ENCODE measurements around the gene SH3TC1. TPM values are rescaled to one million over a fixed set of nuclear protein-coding genes. Genes with fewer than 3 reads are reported as not detected.
A peak's percentile ranks its signal among the peaks of the same experiment; 100 is the strongest.

SH3TC1 gene
- polyA plus RNA-seq, 4 donors = 0.45 to 25.3 (median 6.3) TPM

GRCh38 chr4:8239661-8240060 is 40.6 kb downstream of the SH3TC1 start:
- Histone ChIP-seq H3K4me3 (ENCODE audit: low read depth in 1 of 3, low read length in 3 of 3) (no peak overlapping the region), H3K9me3 (ENCODE audit: control insufficient read depth in 2 of 2, insufficient read depth in 1 of 2, low read depth in 1 of 2, low read length in 1 of 2) (no peaks in the 10 kb centered on the region), H3K27me3 (ENCODE audit: control insufficient read depth in 3 of 3, insufficient read depth in 3 of 3, low read length in 3 of 3) (no peaks in the 10 kb centered on the region), H3K36me3 (ENCODE audit: control insufficient read depth in 3 of 3, insufficient read depth in 2 of 3, low read depth in 1 of 3, low read length in 3 of 3) (peaks cover 0 to 81% (median 0%) of the 10 kb centered on the region in 3 donors), H3K4me1 (ENCODE audit: control insufficient read depth in 3 of 3, insufficient read depth in 2 of 3, low read depth in 1 of 3, low read length in 2 of 3) (peaks cover 0 to 41% (median 0%) of the 10 kb centered on the region in 3 donors), H3K27ac (ENCODE audit: low read depth in 1 of 3, low read length in 2 of 3) (no peak overlapping the region)
- WGBS, 3 donors = 91 to 92% (median 92%) methylated on average over 9 of the region's 9 CpGs
- DNase-seq (no peak), FAIRE-seq (no peak)

- DNase-seq = no peak
- peaks cover 0 to 73% (median 0%) of the 10 kb centered on the region in 3 donors for H3K36me3 ChIP-seq (ENCODE audit: control insufficient read depth in 3 of 3, insufficient read depth in 2 of 3, low read depth in 1 of 3, low read length in 3 of 3)
- no peaks in the 10 kb centered on the region for H3K27me3 ChIP-seq (ENCODE audit: control insufficient read depth in 3 of 3, insufficient read depth in 3 of 3, low read length in 3 of 3)
- no peak overlapping the region for H3K27ac ChIP-seq (ENCODE audit: low read depth in 1 of 3, low read length in 2 of 3)
- peaks cover 0 to 41% (median 0%) of the 10 kb centered on the region in 3 donors for H3K4me1 ChIP-seq (ENCODE audit: control insufficient read depth in 3 of 3, insufficient read depth in 2 of 3, low read depth in 1 of 3, low read length in 2 of 3)
- H3K9me3 ChIP-seq (ENCODE audit: control insufficient read depth in 2 of 2, insufficient read depth in 1 of 2, low read depth in 1 of 2, low read length in 1 of 2) = peaks cover 0 to 3% of the 10 kb centered on the region in 2 donors
- no peak for FAIRE-seq
- WGBS, 3 donors = 73 to 82% (median 75%) methylated on average over 23 to 26 of the region's 26 CpGs
- no peak overlapping the region for H3K4me3 ChIP-seq (ENCODE audit: low read depth in 1 of 3, low read length in 3 of 3)
Observed at GRCh38 chr4:8240211-8241041, 41.3 kb downstream of the SH3TC1 start.

- Histone ChIP-seq H3K9me3 (ENCODE audit: control insufficient read depth in 2 of 2, insufficient read depth in 1 of 2, low read depth in 1 of 2, low read length in 1 of 2) (peaks cover 0 to 9% of the 10 kb centered on the region in 2 donors), H3K27ac (ENCODE audit: low read depth in 1 of 3, low read length in 2 of 3) (peak overlapping the region in 1 of 3 donors; percentile 53), H3K27me3 (ENCODE audit: control insufficient read depth in 3 of 3, insufficient read depth in 3 of 3, low read length in 3 of 3) (no peaks in the 10 kb centered on the region), H3K4me1 (ENCODE audit: control insufficient read depth in 3 of 3, insufficient read depth in 2 of 3, low read depth in 1 of 3, low read length in 2 of 3) (peaks cover 0 to 41% (median 0%) of the 10 kb centered on the region in 3 donors), H3K4me3 (ENCODE audit: low read depth in 1 of 3, low read length in 3 of 3) (no peak overlapping the region), H3K36me3 (ENCODE audit: control insufficient read depth in 3 of 3, insufficient read depth in 2 of 3, low read depth in 1 of 3, low read length in 3 of 3) (peaks cover 0 to 65% (median 0%) of the 10 kb centered on the region in 3 donors)
- 91 to 92% (median 91%) methylated on average over 14 of the region's 14 CpGs for WGBS, 3 donors
- FAIRE-seq = no peak
- DNase-seq = no peak
Observed at GRCh38 chr4:8241211-8241779, 42.2 kb downstream of the SH3TC1 start.

- Histone ChIP-seq H3K4me1 (ENCODE audit: control insufficient read depth in 3 of 3, insufficient read depth in 2 of 3, low read depth in 1 of 3, low read length in 2 of 3) (peaks cover 0 to 44% (median 0%) of the 10 kb centered on the region in 3 donors), H3K27ac (ENCODE audit: low read depth in 1 of 3, low read length in 2 of 3) (peak overlapping the region in 2 of 3 donors; percentile 9 to 53), H3K36me3 (ENCODE audit: control insufficient read depth in 3 of 3, insufficient read depth in 2 of 3, low read depth in 1 of 3, low read length in 3 of 3) (peaks cover 0 to 57% (median 0%) of the 10 kb centered on the region in 3 donors), H3K27me3 (ENCODE audit: control insufficient read depth in 3 of 3, insufficient read depth in 3 of 3, low read length in 3 of 3) (no peaks in the 10 kb centered on the region), H3K9me3 (ENCODE audit: control insufficient read depth in 2 of 2, insufficient read depth in 1 of 2, low read depth in 1 of 2, low read length in 1 of 2) (peaks cover 0 to 9% of the 10 kb centered on the region in 2 donors), H3K4me3 (ENCODE audit: low read depth in 1 of 3, low read length in 3 of 3) (no peak overlapping the region)
- no peak for FAIRE-seq
- peak; percentile 55 to 88 for DNase-seq
- 30 to 34% (median 32%) methylated on average over 27 to 29 of the region's 29 CpGs for WGBS, 3 donors
Observed at GRCh38 chr4:8241895-8242696, 43.0 kb downstream of the SH3TC1 start.

- peaks cover 0 to 9% of the 10 kb centered on the region in 2 donors for H3K9me3 ChIP-seq (ENCODE audit: control insufficient read depth in 2 of 2, insufficient read depth in 1 of 2, low read depth in 1 of 2, low read length in 1 of 2)
- FAIRE-seq = no peak
- peak overlapping the region in 2 of 3 donors; percentile 9 to 42 for H3K27ac ChIP-seq (ENCODE audit: low read depth in 1 of 3, low read length in 2 of 3)
- DNase-seq = no peak
- WGBS, 3 donors = 67 to 76% (median 75%) methylated on average over 10 of the region's 10 CpGs
- H3K4me3 ChIP-seq (ENCODE audit: low read depth in 1 of 3, low read length in 3 of 3) = no peak overlapping the region
- peaks cover 0 to 48% (median 0%) of the 10 kb centered on the region in 3 donors for H3K36me3 ChIP-seq (ENCODE audit: control insufficient read depth in 3 of 3, insufficient read depth in 2 of 3, low read depth in 1 of 3, low read length in 3 of 3)
- H3K4me1 ChIP-seq (ENCODE audit: control insufficient read depth in 3 of 3, insufficient read depth in 2 of 3, low read depth in 1 of 3, low read length in 2 of 3) = peaks cover 0 to 42% (median 0%) of the 10 kb centered on the region in 3 donors
- no peaks in the 10 kb centered on the region for H3K27me3 ChIP-seq (ENCODE audit: control insufficient read depth in 3 of 3, insufficient read depth in 3 of 3, low read length in 3 of 3)
Observed at GRCh38 chr4:8242782-8243560, 43.9 kb downstream of the SH3TC1 start.

- FAIRE-seq (no peak), DNase-seq (no peak)
- Histone ChIP-seq H3K36me3 (ENCODE audit: control insufficient read depth in 3 of 3, insufficient read depth in 2 of 3, low read depth in 1 of 3, low read length in 3 of 3) (peaks cover 0 to 42% (median 0%) of the 10 kb centered on the region in 3 donors), H3K27ac (ENCODE audit: low read depth in 1 of 3, low read length in 2 of 3) (no peak overlapping the region), H3K4me1 (ENCODE audit: control insufficient read depth in 3 of 3, insufficient read depth in 2 of 3, low read depth in 1 of 3, low read length in 2 of 3) (peaks cover 0 to 32% (median 0%) of the 10 kb centered on the region in 3 donors), H3K27me3 (ENCODE audit: control insufficient read depth in 3 of 3, insufficient read depth in 3 of 3, low read length in 3 of 3) (no peaks in the 10 kb centered on the region), H3K4me3 (ENCODE audit: low read depth in 1 of 3, low read length in 3 of 3) (no peak overlapping the region), H3K9me3 (ENCODE audit: control insufficient read depth in 2 of 2, insufficient read depth in 1 of 2, low read depth in 1 of 2, low read length in 1 of 2) (peaks cover 0 to 9% of the 10 kb centered on the region in 2 donors)
- 90 to 92% (median 91%) methylated on average over 18 of the region's 18 CpGs for WGBS, 3 donors
Observed at GRCh38 chr4:8244001-8244757, 45.1 kb downstream of the SH3TC1 start.

GRCh38 chr4:8244931-8245460 is 45.9 kb downstream of the SH3TC1 start:
- peaks cover 0 to 27% (median 0%) of the 10 kb centered on the region in 3 donors for H3K4me1 ChIP-seq (ENCODE audit: control insufficient read depth in 3 of 3, insufficient read depth in 2 of 3, low read depth in 1 of 3, low read length in 2 of 3)
- H3K4me3 ChIP-seq (ENCODE audit: low read depth in 1 of 3, low read length in 3 of 3) = no peak overlapping the region
- 91 to 95% (median 92%) methylated on average over 19 of the region's 19 CpGs for WGBS, 3 donors
- FAIRE-seq (no peak), DNase-seq (no peak)
- peaks cover 0 to 9% of the 10 kb centered on the region in 2 donors for H3K9me3 ChIP-seq (ENCODE audit: control insufficient read depth in 2 of 2, insufficient read depth in 1 of 2, low read depth in 1 of 2, low read length in 1 of 2)
- H3K36me3 ChIP-seq (ENCODE audit: control insufficient read depth in 3 of 3, insufficient read depth in 2 of 3, low read depth in 1 of 3, low read length in 3 of 3) = peaks cover 0 to 34% (median 0%) of the 10 kb centered on the region in 3 donors
- H3K27ac ChIP-seq (ENCODE audit: low read depth in 1 of 3, low read length in 2 of 3) = no peak overlapping the region
- no peaks in the 10 kb centered on the region for H3K27me3 ChIP-seq (ENCODE audit: control insufficient read depth in 3 of 3, insufficient read depth in 3 of 3, low read length in 3 of 3)
